Measurements from ENCODE around the gene ZNF155. TPM values are rescaled to one million over a fixed set of nuclear protein-coding genes. Genes with fewer than 3 reads are reported as not detected.

Gene ZNF155
- total and polyA plus RNA-seq, 7 donors, result 1.5 to 4.0 (median 1.8) TPM

DNA sequence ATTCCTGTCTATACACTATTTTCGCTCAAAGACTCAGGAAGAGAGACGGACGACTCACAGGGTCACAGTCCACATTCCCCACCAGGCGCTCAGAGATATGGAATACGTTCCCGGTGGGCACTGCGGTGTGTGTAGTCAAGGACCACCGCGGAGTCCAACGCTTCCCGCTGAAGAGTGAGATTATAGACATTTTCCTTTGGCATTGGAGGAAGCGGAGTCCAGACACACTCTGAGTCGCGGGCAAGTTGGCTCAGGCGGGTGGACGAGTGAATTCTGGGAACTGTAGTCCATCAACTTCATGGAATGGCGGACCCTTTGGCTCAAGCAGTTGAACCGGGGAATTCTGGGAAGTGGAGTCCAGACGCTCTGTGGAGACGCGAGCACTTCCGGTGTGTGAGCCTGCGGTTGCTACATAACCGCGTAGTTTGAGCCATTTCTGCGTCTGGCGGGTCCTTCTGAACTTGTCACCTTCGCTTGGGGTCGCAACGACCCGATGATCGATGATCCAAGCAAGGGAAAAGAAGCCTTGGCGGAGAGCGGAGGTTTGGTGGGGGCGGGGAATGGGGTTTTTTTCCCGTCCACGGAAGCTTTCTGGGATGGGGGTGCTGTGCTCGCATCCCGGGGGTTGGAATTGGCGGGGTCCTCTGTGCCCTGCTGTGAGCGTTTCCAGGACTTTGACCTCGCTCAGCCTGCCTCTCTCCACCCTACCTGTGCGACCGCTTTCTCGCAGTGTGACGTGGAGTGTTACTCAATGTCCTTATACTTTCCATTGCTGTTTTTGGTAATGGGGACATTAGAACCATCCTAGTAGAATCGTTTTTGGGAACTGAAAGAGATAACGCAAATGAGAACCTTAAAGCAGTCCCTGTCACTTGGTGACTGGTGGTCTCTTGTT is 18.8 kb downstream of the ZNF155 start, which contains the start of gene ZNF230:
Gene ZNF230, plus strand, starts transcription at position 392 of the 895 bp plus-strand sequence. CDS start 4,122 bp downstream, outside the sequence.
- H3K27ac ChIP-seq, result peak within 1 kb of the TSS; percentile 79
- peaks cover 6 to 12% of the 10 kb centered on the region in 2 donors for H3K36me3 ChIP-seq (ENCODE audit: insufficient read depth in 1 of 2, low read depth in 1 of 2)
- peak within 1 kb of the TSS; percentile 79 for H3K4me3 ChIP-seq
- ATAC-seq (peak; percentile 100), DNase-seq (peak; percentile 88 to 93)
- peaks cover 12% of the 10 kb centered on the region for H3K4me1 ChIP-seq
- no peaks in the 10 kb centered on the region for H3K27me3 ChIP-seq (ENCODE audit: insufficient read depth in 3 of 3, low read length in 2 of 3)
- H3K9me3 ChIP-seq, result peaks cover 46% of the 10 kb centered on the region
- 0 to 1% (median 0%) methylated on average over 48 of the region's 48 CpGs for WGBS, 3 donors
- intact Hi-C loops (cut with DNase I), result loop anchor here (2.0 to 10.0 kb wide), 3 partner anchors 16 to 92 kb away; partner anchors contain the start of genes ZNF223 (in 1 of the 2) and ZNF224 (in 1 of the 2)
- TF ChIP-seq, protein P1, sequence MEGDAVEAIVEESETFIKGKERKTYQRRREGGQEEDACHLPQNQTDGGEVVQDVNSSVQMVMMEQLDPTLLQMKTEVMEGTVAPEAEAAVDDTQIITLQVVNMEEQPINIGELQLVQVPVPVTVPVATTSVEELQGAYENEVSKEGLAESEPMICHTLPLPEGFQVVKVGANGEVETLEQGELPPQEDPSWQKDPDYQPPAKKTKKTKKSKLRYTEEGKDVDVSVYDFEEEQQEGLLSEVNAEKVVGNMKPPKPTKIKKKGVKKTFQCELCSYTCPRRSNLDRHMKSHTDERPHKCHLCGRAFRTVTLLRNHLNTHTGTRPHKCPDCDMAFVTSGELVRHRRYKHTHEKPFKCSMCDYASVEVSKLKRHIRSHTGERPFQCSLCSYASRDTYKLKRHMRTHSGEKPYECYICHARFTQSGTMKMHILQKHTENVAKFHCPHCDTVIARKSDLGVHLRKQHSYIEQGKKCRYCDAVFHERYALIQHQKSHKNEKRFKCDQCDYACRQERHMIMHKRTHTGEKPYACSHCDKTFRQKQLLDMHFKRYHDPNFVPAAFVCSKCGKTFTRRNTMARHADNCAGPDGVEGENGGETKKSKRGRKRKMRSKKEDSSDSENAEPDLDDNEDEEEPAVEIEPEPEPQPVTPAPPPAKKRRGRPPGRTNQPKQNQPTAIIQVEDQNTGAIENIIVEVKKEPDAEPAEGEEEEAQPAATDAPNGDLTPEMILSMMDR (IDR thresholded peaks at IDR 0.05), result no peak

DNA sequence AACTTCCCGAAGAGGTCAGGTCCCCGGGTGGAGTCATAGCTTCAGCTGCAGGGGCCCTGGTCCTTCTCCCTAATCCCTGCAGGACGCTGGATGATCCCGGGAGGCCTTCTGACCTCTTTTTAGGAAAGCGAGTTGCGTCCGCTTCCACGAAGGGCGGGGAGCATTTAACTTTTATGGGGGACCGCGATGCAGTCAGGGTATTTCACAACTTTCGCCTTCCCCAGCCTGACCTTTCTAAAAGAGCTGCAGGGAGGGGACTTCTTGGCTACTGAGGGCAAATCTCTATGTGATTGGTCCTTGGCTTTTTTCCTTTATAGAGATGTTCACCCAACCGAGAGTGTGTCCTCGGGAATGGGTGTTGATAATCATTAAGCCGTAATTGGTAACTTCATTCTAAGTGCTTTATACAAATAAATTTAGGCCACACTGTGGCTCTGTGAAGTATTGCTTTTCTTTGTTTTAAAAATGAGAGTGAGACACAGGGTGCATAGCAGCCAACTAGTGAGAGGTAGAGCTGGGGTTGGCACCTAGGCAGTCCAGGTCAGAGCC is 19.5 kb downstream of the ZNF155 start:
- TF ChIP-seq, protein P1 (IDR thresholded peaks at IDR 0.05), result no peak
- H3K27me3 ChIP-seq (ENCODE audit: insufficient read depth in 3 of 3, low read length in 2 of 3), result no peaks in the 10 kb centered on the region
- ATAC-seq (peak in 1 of 4 donors; percentile 10), DNase-seq (peak in 1 of 2 donors; percentile 48)
- intact Hi-C loops (cut with DNase I), result loop anchor here (2.0 to 10.0 kb wide), 3 partner anchors 17 to 91 kb away; partner anchors contain the start of genes ZNF223 (in 1 of the 2) and ZNF224 (in 1 of the 2)
- H3K4me1 ChIP-seq, result peaks cover 12% of the 10 kb centered on the region
- H3K36me3 ChIP-seq (ENCODE audit: insufficient read depth in 1 of 2, low read depth in 1 of 2), result peaks cover 13 to 20% of the 10 kb centered on the region in 2 donors
- peak overlapping the region; percentile 79 for H3K27ac ChIP-seq
- peak overlapping the region; percentile 79 for H3K4me3 ChIP-seq
- 3% methylated on average over 15 of the region's 15 CpGs for WGBS, 3 donors
- peaks cover 47% of the 10 kb centered on the region for H3K9me3 ChIP-seq

DNA sequence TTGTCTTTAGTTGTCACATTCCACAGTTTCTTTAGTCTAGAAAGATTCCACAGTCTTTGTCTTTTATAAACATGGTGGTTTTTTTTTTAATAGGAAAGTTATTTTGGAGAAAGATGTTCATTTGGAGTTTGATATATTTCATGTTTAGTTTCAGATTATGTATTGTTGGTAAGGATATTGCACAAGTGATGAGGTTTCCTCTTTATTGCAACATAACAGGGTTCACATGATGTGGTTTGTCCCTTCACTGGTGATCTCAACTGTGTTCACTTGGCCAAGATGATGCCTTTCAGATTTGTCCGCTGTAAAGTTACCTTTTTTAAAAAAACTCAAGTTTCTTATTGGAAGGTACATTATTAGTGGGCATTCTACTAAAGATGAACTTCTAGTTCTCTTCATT is 22.0 kb downstream of the ZNF155 start:
- Histone ChIP-seq H3K4me3 (no peak overlapping the region), H3K36me3 (ENCODE audit: insufficient read depth in 1 of 2, low read depth in 1 of 2) (peaks cover 34 to 44% of the 10 kb centered on the region in 2 donors), H3K27me3 (ENCODE audit: insufficient read depth in 3 of 3, low read length in 2 of 3) (no peaks in the 10 kb centered on the region), H3K4me1 (peaks cover 12% of the 10 kb centered on the region), H3K27ac (no peak overlapping the region), H3K9me3 (peaks cover 52% of the 10 kb centered on the region)
- 90 to 95% (median 94%) methylated on average over 1 of the region's 1 CpG for WGBS, 3 donors
- intact Hi-C loops (cut with DNase I), result loop anchor here in 1 of 2 donors (10.0 kb wide), 1 partner anchor 89 kb away; the partner anchor contains the start of gene ZNF224
- ATAC-seq (no peak), DNase-seq (no peak)
- TF ChIP-seq, protein P1 (IDR thresholded peaks at IDR 0.05), result no peak

DNA sequence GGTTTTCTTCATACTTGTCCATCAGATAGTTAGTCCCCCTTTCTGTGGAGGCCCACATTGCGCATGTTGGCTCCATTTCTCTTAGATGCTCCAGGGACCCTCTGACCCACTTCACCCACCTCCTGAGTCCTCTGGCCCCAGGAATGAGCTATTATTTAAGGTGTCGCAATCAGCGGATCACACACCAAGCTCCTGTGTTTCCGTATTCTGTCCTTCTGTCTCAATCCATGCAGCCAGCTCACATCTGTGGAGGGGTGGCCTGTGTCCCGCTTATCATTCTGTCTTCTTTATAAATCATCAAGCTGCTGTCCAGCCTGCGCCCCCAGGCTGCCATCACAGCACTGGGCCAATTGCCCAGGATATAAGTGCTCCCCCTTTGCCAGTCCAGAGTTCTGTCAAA is 23.5 kb downstream of the ZNF155 start:
- peaks cover 8% of the 10 kb centered on the region for H3K4me1 ChIP-seq
- H3K27ac ChIP-seq, result no peak overlapping the region
- peaks cover 40 to 57% of the 10 kb centered on the region in 2 donors for H3K36me3 ChIP-seq (ENCODE audit: insufficient read depth in 1 of 2, low read depth in 1 of 2)
- H3K27me3 ChIP-seq (ENCODE audit: insufficient read depth in 3 of 3, low read length in 2 of 3), result no peaks in the 10 kb centered on the region
- no peak overlapping the region for H3K4me3 ChIP-seq
- WGBS, 3 donors, result 98 to 100% (median 100%) methylated on average over 6 of the region's 6 CpGs
- peaks cover 60% of the 10 kb centered on the region for H3K9me3 ChIP-seq
- DNase-seq (no peak), ATAC-seq (no peak)
- intact Hi-C loops (cut with DNase I), result loop anchor here in 1 of 2 donors (10.0 kb wide), 1 partner anchor 87 kb away; the partner anchor contains the start of gene ZNF224
- TF ChIP-seq, protein P1 (IDR thresholded peaks at IDR 0.05), result no peak

Data from psoas muscle (tissue), 8 donors.